RWPE1 (cell line): ENCODE measurements around the gene ANKRD13C.

Experiments
- CTCF ChIA-PET: fragments of 350-600 bp; sonication (Branson Sonifier 250); formaldehyde crosslinking; extraction: SDS; loops from one replicate; lab custom pipeline; 2021; lab: Yijun Ruan, JAX
- POLR2A ChIA-PET: fragments of 400-600 bp; formaldehyde crosslinking; extraction: SDS; loops from one replicate; lab custom pipeline; 2020; ENCODE audit warnings: antibody characterized with exemption; ENCODE audit not compliant: low non-redundant PET; lab: Yijun Ruan, JAX
- DNase-seq: peaks from one replicate; pipeline ENCODE4 v3.0.0; 2012; ENCODE audit warnings: low spot score
- H3K27ac ChIP-seq: fragments of 450-650 bp; 2 replicates; pipeline ENCODE4 v1.5.1; 2017
- TF ChIP-seq, protein P1 (sequence below): fragments of 450-650 bp; conservative IDR thresholded peaks from 2 replicates; pipeline ENCODE4 v1.5.1; 2017; ENCODE audit warnings: low read depth, mild to moderate bottlenecking

ANKRD13C gene

GRCh38 chr1:70234733-70235132 lies 119.8 kb downstream of the ANKRD13C start:
- peak; percentile 25 for DNase-seq
- TF ChIP-seq, protein P1, sequence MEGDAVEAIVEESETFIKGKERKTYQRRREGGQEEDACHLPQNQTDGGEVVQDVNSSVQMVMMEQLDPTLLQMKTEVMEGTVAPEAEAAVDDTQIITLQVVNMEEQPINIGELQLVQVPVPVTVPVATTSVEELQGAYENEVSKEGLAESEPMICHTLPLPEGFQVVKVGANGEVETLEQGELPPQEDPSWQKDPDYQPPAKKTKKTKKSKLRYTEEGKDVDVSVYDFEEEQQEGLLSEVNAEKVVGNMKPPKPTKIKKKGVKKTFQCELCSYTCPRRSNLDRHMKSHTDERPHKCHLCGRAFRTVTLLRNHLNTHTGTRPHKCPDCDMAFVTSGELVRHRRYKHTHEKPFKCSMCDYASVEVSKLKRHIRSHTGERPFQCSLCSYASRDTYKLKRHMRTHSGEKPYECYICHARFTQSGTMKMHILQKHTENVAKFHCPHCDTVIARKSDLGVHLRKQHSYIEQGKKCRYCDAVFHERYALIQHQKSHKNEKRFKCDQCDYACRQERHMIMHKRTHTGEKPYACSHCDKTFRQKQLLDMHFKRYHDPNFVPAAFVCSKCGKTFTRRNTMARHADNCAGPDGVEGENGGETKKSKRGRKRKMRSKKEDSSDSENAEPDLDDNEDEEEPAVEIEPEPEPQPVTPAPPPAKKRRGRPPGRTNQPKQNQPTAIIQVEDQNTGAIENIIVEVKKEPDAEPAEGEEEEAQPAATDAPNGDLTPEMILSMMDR = no peak
- CTCF ChIA-PET = no interaction called here
- no peak overlapping the region for H3K27ac ChIP-seq
- POLR2A ChIA-PET = no interaction called here

DNA sequence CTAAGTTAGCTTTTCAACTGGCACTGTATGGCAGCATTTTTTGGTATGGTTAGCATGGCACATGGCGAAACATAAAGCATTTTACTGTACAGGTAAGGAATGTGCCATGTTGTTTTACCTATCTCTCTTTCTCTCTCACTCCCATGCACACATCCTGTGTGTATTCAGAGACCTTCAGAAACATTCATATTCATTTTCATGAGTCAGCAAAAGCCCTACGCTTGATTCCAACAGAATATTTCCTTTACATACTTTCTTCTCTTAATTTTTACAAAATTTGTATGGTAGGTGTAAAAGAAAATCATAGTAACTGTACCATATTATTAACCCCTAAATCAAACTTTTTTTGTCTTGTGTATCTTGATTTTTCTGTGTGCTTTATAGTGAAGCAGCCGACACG lies 123.0 kb downstream of the ANKRD13C start:
- no peak for DNase-seq
- CTCF ChIA-PET = no interaction called here
- POLR2A ChIA-PET = no interaction called here
- TF ChIP-seq, protein P1 = no peak
- H3K27ac ChIP-seq = no peak overlapping the region

DNA sequence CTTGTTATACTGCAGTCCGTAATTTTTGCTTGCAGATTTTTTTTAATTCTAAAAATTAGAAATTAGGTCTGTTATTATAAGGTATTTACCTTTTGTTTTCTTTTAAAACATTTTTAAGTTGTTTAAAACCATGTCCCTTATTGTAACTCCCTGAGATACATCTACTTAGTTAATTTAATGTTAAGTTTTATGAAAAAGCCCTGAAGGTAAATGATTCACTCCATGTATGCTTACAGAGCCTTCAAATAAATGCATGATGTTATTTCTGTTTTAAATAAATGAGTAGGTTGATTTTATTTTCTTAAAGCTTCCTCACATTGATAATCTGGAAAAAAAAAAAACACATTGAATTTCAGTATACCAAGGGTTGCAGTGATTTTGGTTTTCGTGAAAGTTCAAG lies 125.9 kb downstream of the ANKRD13C start:
- no peak for DNase-seq
- ChIA-PET POLR2A (no interaction called here), CTCF (interaction anchor here (0.6 kb wide), 1 partner anchor 86 kb away, joined by 3 read pairs; no protein-coding TSS in a partner anchor)
- no peak overlapping the region for H3K27ac ChIP-seq
- TF ChIP-seq, protein P1 = no peak

DNA sequence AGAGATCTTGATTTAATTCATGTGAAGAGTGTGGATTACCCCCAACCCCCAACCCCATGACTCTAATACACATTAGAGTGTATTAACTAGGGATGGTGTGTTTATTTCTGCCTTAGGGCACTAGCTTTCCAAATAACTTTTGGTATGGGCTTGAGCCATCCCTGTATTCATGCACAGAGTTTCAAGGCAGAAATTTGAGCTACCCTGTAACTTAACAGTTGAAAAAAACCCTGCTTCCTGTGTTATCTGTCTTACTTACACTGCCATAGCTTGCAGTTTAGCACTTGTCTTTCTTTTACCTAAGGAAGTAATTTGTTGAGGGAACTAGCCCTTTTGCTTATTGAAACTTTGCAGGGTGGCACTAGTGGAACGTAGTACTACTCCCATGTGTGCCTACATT lies 127.1 kb downstream of the ANKRD13C start:
- ChIA-PET POLR2A (no interaction called here), CTCF (no interaction called here)
- TF ChIP-seq, protein P1 = no peak
- no peak overlapping the region for H3K27ac ChIP-seq
- DNase-seq = no peak

DNA sequence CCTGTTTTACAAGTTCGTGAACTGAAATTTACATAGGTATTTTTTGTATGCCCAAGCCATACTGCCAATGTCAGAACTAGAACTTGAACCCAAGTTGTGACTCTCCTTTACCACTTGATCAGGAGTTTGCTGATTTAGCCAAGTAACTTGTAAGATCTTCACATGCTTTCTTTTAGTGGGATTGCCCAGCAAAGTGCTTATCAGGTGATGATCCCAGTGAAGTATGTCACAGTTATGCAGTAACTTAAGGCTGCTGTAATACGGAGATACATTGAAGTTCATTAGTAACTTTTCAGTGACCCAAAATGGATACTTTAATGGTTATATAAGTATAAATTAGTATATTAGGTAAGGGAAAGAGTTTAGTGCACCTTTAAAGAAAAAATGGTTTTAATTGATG lies 129.6 kb downstream of the ANKRD13C start:
- POLR2A ChIA-PET = no interaction called here
- no peak overlapping the region for H3K27ac ChIP-seq
- CTCF ChIA-PET = no interaction called here
- TF ChIP-seq, protein P1 = no peak
- DNase-seq = no peak

DNA sequence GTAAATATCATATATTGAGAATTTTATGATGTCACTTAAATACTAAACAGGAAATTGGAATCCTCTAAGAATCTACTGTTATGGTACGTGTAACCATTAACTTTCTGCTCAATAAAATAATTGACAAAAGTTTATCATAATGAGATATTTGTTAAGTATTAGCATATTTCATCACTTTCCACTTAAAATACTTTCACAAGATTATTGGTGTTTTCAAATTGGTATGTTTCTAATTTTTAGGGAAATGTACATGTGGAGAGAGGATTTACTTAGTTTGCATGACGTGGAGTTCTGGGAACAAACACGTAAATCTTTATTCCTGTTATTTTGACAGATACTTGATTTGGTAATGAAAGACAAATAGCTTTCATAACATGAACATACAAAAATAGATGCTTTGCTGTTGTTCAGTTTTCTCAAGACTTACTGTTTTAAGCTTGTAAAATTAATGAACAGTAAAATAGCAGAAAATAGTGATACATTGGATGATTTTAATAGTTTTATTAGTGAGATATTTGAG lies 131.7 kb downstream of the ANKRD13C start:
- CTCF ChIA-PET = interaction anchor here (0.7 kb wide), 1 partner anchor 159 kb away, joined by 3 read pairs; no protein-coding TSS in a partner anchor
- DNase-seq = no peak
- TF ChIP-seq, protein P1 = no peak
- H3K27ac ChIP-seq = no peak overlapping the region
- POLR2A ChIA-PET = no interaction called here
